Activated CD8-positive, alpha-beta T cell treated with anti-CD3 and anti-CD28 coated beads for 36 hours (primary cell): ENCODE measurements around the gene MESP2. TPM values are rescaled to one million over a fixed set of nuclear protein-coding genes. Genes with fewer than 3 reads are reported as not detected.

ENCODE experiments used
- ATAC-seq: fragments of 200-7000 bp; cut with Tn5 transposase; one replicate; pipeline ENCODE4 v1.10.0; 2021; ENCODE audit warnings: mild to moderate bottlenecking, moderate library complexity
- CTCF ChIA-PET: fragments of 350-600 bp; sonication (Branson Sonifier 250); formaldehyde crosslinking; loops from one replicate; lab custom pipeline; 2021; ENCODE audit warnings: antibody characterized with exemption; lab: Charles Lee
- POLR2A ChIA-PET: fragments of 350-600 bp; sonication (Branson Sonifier 250); formaldehyde crosslinking; loops from one replicate; lab custom pipeline; 2021; ENCODE audit warnings: antibody characterized with exemption; lab: Charles Lee
- DNase-seq: peaks from one replicate; pipeline ENCODE4 v3.0.0-alpha.2; 2020
- H3K27ac Mint-ChIP-seq: one replicate; pipeline ENCODE4 v1.8.0; 2021; ENCODE audit warnings: mild to moderate bottlenecking, mixed read lengths
- H3K27me3 Mint-ChIP-seq: one replicate; pipeline ENCODE4 v1.8.0; 2021; ENCODE audit warnings: mixed read lengths
- H3K36me3 Mint-ChIP-seq: one replicate; pipeline ENCODE4 v1.8.0; 2021; ENCODE audit warnings: low read depth, mixed read lengths
- H3K4me1 Mint-ChIP-seq: one replicate; pipeline ENCODE4 v1.8.0; 2021; ENCODE audit warnings: low read depth, mixed read lengths
- H3K4me3 Mint-ChIP-seq: one replicate; pipeline ENCODE4 v1.8.0; 2021; ENCODE audit warnings: mild to moderate bottlenecking, moderate library complexity, mixed read lengths
- H3K9me3 Mint-ChIP-seq: one replicate; pipeline ENCODE4 v1.8.0; 2021; ENCODE audit warnings: mixed read lengths
- CTCF ChIP-seq: fragments of 200-600 bp; IDR thresholded peaks from one replicate; pipeline ENCODE4 v1.8.0; 2022; ENCODE audit warnings: antibody characterized with exemption, mild to moderate bottlenecking
- intact Hi-C: fragments of 100-400 bp; cut with micrococcal nuclease; formaldehyde crosslinking; loops from one replicate; pipeline ENCODE4 v1.10.0; 2022
- total RNA-seq, 2 experiments: library from RNA; stranded (reverse); gene quantifications; one replicate each; pipeline ENCODE4 v1.2.3, GENCODE V29; 2021

Gene MESP2
- total RNA-seq, 2 experiments from 2014 or later = not detected

DNA sequence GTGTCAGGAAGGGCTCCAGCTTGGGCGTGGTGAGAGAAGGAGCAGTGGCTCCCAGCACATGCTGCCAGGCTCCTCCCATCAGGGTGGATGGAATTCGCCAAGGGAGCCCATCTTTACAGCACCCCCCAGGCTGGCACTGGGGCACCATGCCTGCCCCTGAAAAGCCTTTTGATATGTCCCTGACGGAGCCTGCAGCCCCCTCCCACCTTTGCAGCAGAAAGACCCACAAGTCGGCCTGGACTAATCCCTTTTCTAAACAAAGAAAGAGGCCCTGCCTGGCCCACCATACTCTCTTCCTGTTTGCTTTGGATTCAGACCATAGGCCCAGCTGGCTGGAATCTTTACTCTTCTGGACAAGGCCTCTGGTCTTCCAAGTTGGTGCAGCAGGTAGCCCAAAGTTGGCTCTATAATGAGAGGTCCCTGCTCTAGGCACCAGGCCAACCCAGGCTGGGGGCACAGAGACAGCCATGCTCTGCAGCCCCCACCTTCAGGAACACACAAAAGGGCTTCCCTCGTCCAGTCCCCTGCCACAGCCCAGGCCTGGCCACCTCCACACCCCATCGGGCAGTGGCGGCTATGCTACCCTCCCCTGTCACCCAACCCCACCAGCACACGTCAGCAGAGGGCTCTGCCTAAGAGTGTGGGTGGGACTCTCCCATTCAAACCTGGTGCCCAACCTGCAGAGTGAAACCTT lies 33.1 kb downstream of the MESP2 start:
- H3K27ac Mint-ChIP-seq = no peak overlapping the region
- no peaks in the 10 kb centered on the region for H3K36me3 Mint-ChIP-seq
- no peak for ATAC-seq

GRCh38 chr15:89809787-89810148 lies 33.6 kb downstream of the MESP2 start:
- Mint-ChIP-seq H3K4me1 (no peaks in the 10 kb centered on the region), H3K9me3 (no peaks in the 10 kb centered on the region), H3K27ac (no peak overlapping the region), H3K27me3 (peaks cover 11% of the 10 kb centered on the region), H3K4me3 (no peak overlapping the region), H3K36me3 (no peaks in the 10 kb centered on the region)
- DNase-seq (no peak), ATAC-seq (no peak)
- no peak for TF ChIP-seq CTCF
- POLR2A ChIA-PET = no interaction called here
- CTCF ChIA-PET = no interaction called here
- intact Hi-C loops = no loop called here

More for the DNA sequence above, 33.1 kb downstream of the MESP2 start:
- ChIA-PET CTCF (interaction anchor here (1.4 kb wide), 1 partner anchor 48 kb away, joined by 3 read pairs; no protein-coding TSS in a partner anchor), POLR2A (no interaction called here)
- H3K4me1 Mint-ChIP-seq = no peaks in the 10 kb centered on the region
- no peaks in the 10 kb centered on the region for H3K9me3 Mint-ChIP-seq
- peaks cover 11% of the 10 kb centered on the region for H3K27me3 Mint-ChIP-seq
- H3K4me3 Mint-ChIP-seq = no peak overlapping the region
- intact Hi-C loops = no loop called here
- no peak for DNase-seq
- no peak for TF ChIP-seq CTCF

- Mint-ChIP-seq H3K4me1 (peaks cover 4% of the 10 kb centered on the region), H3K9me3 (peaks cover 4% of the 10 kb centered on the region), H3K36me3 (peaks cover 4% of the 10 kb centered on the region), H3K4me3 (no peak overlapping the region), H3K27ac (no peak overlapping the region), H3K27me3 (peaks cover 21% of the 10 kb centered on the region)
- CTCF ChIA-PET = no interaction called here
- no peak for TF ChIP-seq CTCF
- POLR2A ChIA-PET = no interaction called here
- intact Hi-C loops = no loop called here
- ATAC-seq (no peak), DNase-seq (no peak)
Measured at GRCh38 chr15:89810837-89811236, 34.7 kb downstream of the MESP2 start.

DNA sequence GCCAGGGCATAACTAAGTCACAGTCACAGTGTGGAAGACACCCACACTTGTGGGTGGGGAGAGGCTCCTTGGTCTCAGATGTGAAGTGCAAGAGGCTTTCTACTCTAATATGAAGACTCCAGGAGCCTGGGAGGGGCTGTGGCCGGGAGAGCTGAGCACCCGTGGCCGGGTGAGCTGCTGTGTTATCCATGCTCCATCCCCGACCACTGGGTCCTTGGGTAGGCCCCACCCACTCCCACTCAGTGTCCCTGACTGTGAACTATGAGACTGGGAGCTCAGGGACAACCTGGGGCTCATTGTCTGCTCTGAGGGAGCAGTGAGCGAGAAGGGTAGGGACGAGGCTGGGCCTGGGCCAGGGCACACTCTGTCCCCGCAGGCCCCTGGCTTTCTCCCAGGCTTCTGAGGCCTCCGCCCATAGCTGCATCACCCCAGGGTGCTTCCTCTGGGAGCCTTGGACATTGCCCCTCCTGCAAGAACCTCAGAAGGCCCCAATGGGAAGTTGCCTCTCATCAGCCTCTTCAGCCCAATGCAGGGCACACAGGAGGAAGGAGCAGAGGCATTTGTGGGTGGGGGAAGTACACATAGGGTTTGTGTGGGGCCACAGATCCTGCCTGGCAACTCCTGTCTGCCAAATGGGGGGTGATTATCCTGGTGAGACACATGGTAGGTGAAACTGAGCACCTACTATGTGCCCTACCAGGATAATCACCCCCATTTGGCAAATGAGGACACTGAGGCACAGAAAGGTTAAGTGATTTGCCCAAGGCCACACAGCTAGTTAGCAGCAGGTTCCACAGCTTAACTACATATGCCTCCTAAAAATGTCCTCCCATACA lies 36.1 kb downstream of the MESP2 start:
- Mint-ChIP-seq H3K27ac (no peak overlapping the region), H3K4me1 (peaks cover 4% of the 10 kb centered on the region), H3K4me3 (no peak overlapping the region), H3K27me3 (peaks cover 29% of the 10 kb centered on the region), H3K9me3 (peaks cover 8% of the 10 kb centered on the region), H3K36me3 (peaks cover 9% of the 10 kb centered on the region)
- POLR2A ChIA-PET = no interaction called here
- CTCF ChIA-PET = no interaction called here
- DNase-seq (peak; percentile 28), ATAC-seq (peak; percentile 50)
- intact Hi-C loops = no loop called here
- no peak for TF ChIP-seq CTCF

- peaks cover 9% of the 10 kb centered on the region for H3K36me3 Mint-ChIP-seq
- CTCF ChIA-PET = no interaction called here
Measured at GRCh38 chr15:89812847-89813320, 36.8 kb downstream of the MESP2 start.

More at GRCh38 chr15:89812847-89813320, 36.8 kb downstream of the MESP2 start:
- peaks cover 8% of the 10 kb centered on the region for H3K9me3 Mint-ChIP-seq
- ATAC-seq = no peak
- POLR2A ChIA-PET = no interaction called here
- DNase-seq = no peak
- peaks cover 30% of the 10 kb centered on the region for H3K27me3 Mint-ChIP-seq
- no peak for TF ChIP-seq CTCF
- H3K27ac Mint-ChIP-seq = no peak overlapping the region
- H3K4me1 Mint-ChIP-seq = peaks cover 4% of the 10 kb centered on the region
- no peak overlapping the region for H3K4me3 Mint-ChIP-seq
- intact Hi-C loops = no loop called here
